Spleen (tissue), 7 donors: ENCODE results near the gene LDB2.

Experiments used
- POLR2A ChIP-seq, 3 donors: fragments of 450-650 bp; IDR thresholded peaks; one replicate each; pipeline ENCODE4 v1.5.1; 2017; ENCODE audit warnings: antibody characterized with exemption in 3 of 3, mild to moderate bottlenecking in 1 of 3
- POLR2AphosphoS5 ChIP-seq, 3 donors: sonication (generic); formaldehyde crosslinking; IDR thresholded peaks; one replicate each; pipeline ENCODE4 v1.5.1; 2017; ENCODE audit warnings: antibody characterized with exemption in 3 of 3
- TF ChIP-seq, protein P1 (sequence below), 11 experiments: fragments of 200-600 bp in 7 of 11; fragments of 450-650 bp in 4 of 11; sonication (generic) in 4 of 11; IDR thresholded peaks in 8 of 11; conservative IDR thresholded peaks in 3 of 11; 1 replicate in 7 of 11; 2 replicates in 4 of 11; pipeline versions ENCODE4 v1.4.0 to v1.8.0; 2016 to 2021; ENCODE audit warnings: antibody characterized with exemption in 11 of 11, inconsistent platforms in 4 of 11, mild to moderate bottlenecking in 1 of 11
- donor health status: DM: no; HTN: no; CAD: no; lungs with moderate emphysema.
- donor health status: DM: no; HTN: no; CAD: no.
- donor health status: DM: no; HTN: no; CAD: no.

DNA sequence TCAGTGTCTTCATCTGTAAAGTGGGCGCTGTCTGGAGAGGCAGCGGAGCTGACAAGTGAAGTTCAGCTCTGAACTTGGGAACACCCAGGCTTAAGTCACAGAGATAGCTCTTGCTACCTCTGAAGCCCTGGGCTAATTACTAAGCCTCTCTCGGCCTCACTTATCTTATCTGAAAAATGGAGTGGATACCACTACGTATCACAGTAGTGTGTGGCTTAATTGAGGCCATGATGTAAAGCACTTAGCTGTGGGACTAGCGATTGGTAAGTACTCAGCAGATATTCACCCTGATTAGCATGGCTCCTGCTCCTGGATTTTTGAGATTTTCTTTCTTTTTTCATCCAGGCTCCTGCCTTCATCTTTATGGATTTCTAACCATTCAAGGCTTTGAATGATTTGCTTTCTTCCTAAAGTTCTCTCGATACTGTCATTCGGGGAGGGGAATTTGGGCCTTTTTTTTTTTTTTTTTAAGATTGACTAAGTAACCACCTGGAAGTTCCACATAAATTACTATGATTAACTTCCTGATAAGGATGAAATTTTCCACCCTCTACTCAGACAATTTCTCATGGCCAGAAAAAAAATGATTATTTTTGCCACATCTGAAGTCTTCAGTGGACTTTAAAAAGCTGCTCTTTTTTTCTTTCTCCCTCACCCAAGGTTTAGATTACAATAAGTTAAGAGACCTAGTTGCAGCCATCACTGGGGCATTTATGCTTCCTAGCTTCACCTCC, 17.1 kb downstream of the LDB2 start:
- TF ChIP-seq, protein P1, sequence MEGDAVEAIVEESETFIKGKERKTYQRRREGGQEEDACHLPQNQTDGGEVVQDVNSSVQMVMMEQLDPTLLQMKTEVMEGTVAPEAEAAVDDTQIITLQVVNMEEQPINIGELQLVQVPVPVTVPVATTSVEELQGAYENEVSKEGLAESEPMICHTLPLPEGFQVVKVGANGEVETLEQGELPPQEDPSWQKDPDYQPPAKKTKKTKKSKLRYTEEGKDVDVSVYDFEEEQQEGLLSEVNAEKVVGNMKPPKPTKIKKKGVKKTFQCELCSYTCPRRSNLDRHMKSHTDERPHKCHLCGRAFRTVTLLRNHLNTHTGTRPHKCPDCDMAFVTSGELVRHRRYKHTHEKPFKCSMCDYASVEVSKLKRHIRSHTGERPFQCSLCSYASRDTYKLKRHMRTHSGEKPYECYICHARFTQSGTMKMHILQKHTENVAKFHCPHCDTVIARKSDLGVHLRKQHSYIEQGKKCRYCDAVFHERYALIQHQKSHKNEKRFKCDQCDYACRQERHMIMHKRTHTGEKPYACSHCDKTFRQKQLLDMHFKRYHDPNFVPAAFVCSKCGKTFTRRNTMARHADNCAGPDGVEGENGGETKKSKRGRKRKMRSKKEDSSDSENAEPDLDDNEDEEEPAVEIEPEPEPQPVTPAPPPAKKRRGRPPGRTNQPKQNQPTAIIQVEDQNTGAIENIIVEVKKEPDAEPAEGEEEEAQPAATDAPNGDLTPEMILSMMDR (IDR thresholded peaks at IDR 0.05 in 8 of 11, conservative IDR thresholded peaks at IDR 0.05 in 3 of 11), result no peak
- TF ChIP-seq POLR2A (IDR thresholded peaks at IDR 0.05), result no peak
- TF ChIP-seq POLR2AphosphoS5 (IDR thresholded peaks at IDR 0.05), result no peak
